SK-N-SH (cell line): ENCODE results near the gene DUSP9. TPM values are rescaled to one million over a fixed set of nuclear protein-coding genes. Genes with fewer than 3 reads are reported as not detected.

ENCODE experiments used
- CTCF ChIA-PET: fragments of 300-600, 350-600 bp; formaldehyde crosslinking; extraction: SDS; loops from one replicate; lab custom pipeline; 2021; lab: Yijun Ruan, JAX
- POLR2A ChIA-PET: fragments of 350-600 bp; sonication (Branson Sonifier 250); formaldehyde crosslinking; extraction: SDS; loops from one replicate; lab custom pipeline; 2020; ENCODE audit warnings: antibody characterized with exemption, inconsistent platforms; lab: Yijun Ruan, JAX
- DNase-seq: peaks from one replicate; pipeline ENCODE4 v3.0.0; 2012
- H2AFZ ChIP-seq: fragments of 200-600 bp; sonication (generic); 2 replicates; pipeline ENCODE4 v1.8.1; 2016; ENCODE audit warnings: antibody characterized with exemption, mild to moderate bottlenecking, low read depth
- H3F3A ChIP-seq: fragments of 200-600 bp; sonication (generic); replicated peaks from 2 replicates; pipeline ENCODE3; 2016; ENCODE audit warnings: antibody characterized with exemption, mild to moderate bottlenecking; ENCODE audit not compliant: insufficient read depth
- H3K27ac ChIP-seq, 2 experiments: fragments of 200-500 bp in 1 of 2; fragments of 200-600 bp in 1 of 2; sonication (Bioruptor generic) in 1 of 2; sonication (generic), shearing (Covaris generic) in 1 of 2; 2 replicates each; pipeline versions ENCODE4 v1.5.1 to v1.6.1; 2014 to 2016; ENCODE audit warnings: low read depth in 2 of 2, inconsistent platforms in 1 of 2, low read length in 1 of 2, mild to moderate bottlenecking in 1 of 2, mixed read lengths in 1 of 2
- H3K27me3 ChIP-seq: fragments of 200-600 bp; sonication (generic), shearing (Covaris generic); 2 replicates; pipeline ENCODE4 v1.6.1; 2016; ENCODE audit warnings: mixed run types; ENCODE audit not compliant: insufficient read depth
- H3K36me3 ChIP-seq, 2 experiments: fragments of 200-500 bp in 1 of 2; fragments of 200-600 bp in 1 of 2; sonication (Bioruptor generic) in 1 of 2; sonication (generic) in 1 of 2; replicated peaks in 1 of 2; 2 replicates each; pipeline versions ENCODE3 to v1.5.1; 2014 to 2016; ENCODE audit warnings: low read length in 1 of 2, mild to moderate bottlenecking in 1 of 2; ENCODE audit not compliant: insufficient read depth in 2 of 2, control insufficient read depth in 1 of 2
- H3K4me1 ChIP-seq, 2 experiments: fragments of 200-500 bp in 1 of 2; fragments of 200-600 bp in 1 of 2; sonication (Bioruptor generic) in 1 of 2; sonication (generic), shearing (Covaris generic) in 1 of 2; 2 replicates each; pipeline versions ENCODE4 v1.5.1 to v1.6.1; 2014 to 2016; ENCODE audit warnings: low read depth in 1 of 2, low read length in 1 of 2, mixed run types in 1 of 2; ENCODE audit not compliant: insufficient read depth in 2 of 2, control insufficient read depth in 1 of 2
- H3K4me2 ChIP-seq: fragments of 200-600 bp; sonication (generic), shearing (Covaris generic); 2 replicates; pipeline ENCODE4 v1.6.1; 2017; ENCODE audit warnings: mixed run types
- H3K4me3 ChIP-seq, 2 experiments: fragments of 200-500 bp in 1 of 2; fragments of 200-600 bp in 1 of 2; sonication (Bioruptor generic) in 1 of 2; sonication (generic), shearing (Covaris generic) in 1 of 2; 2 replicates each; pipeline versions ENCODE4 v1.5.1 to v1.8.1; 2014 to 2016; ENCODE audit warnings: low read depth in 2 of 2, inconsistent platforms in 1 of 2, low read length in 1 of 2, mild to moderate bottlenecking in 1 of 2, mixed read lengths in 1 of 2, moderate library complexity in 1 of 2
- H3K79me2 ChIP-seq: fragments of 200-600 bp; sonication (generic); 2 replicates; pipeline ENCODE4 v1.8.1; 2017; ENCODE audit warnings: mild to moderate bottlenecking; ENCODE audit not compliant: insufficient read depth
- H3K9ac ChIP-seq: fragments of 200-600 bp; sonication (generic); 2 replicates; pipeline ENCODE4 v1.6.1; 2017; ENCODE audit warnings: mixed run types
- H3K9me2 ChIP-seq: fragments of 200-600 bp; sonication (generic); 2 replicates; pipeline ENCODE4 v1.6.1; 2017; ENCODE audit warnings: mixed run types
- H3K9me3 ChIP-seq: fragments of 200-600 bp; sonication (generic); 2 replicates; pipeline ENCODE4 v1.6.1; 2017; ENCODE audit warnings: mixed run types, mild to moderate bottlenecking, moderate library complexity
- H4K20me1 ChIP-seq: fragments of 200-600 bp; sonication (generic); 2 replicates; pipeline ENCODE4 v1.6.1; 2017; ENCODE audit warnings: mild to moderate bottlenecking, mixed run types; ENCODE audit not compliant: insufficient read depth
- EP300 ChIP-seq, 2 experiments: IDR thresholded peaks; 2 replicates each; pipeline versions ENCODE4 v1.4.0 to v1.6.1; 2012; ENCODE audit warnings: borderline replicate concordance in 1 of 2, low read depth in 1 of 2, low read length in 1 of 2
- FOXJ3 ChIP-seq: sonication (generic); formaldehyde crosslinking; IDR thresholded peaks from 2 replicates; pipeline ENCODE4 v1.5.1; 2020; ENCODE audit warnings: mild to moderate bottlenecking, missing genetic modification reagents
- GABPA ChIP-seq: IDR thresholded peaks from 2 replicates; pipeline ENCODE4 v1.4.0; 2012; ENCODE audit warnings: low read depth, mild to moderate bottlenecking
- GATA2 ChIP-seq: sonication (generic); formaldehyde crosslinking; IDR thresholded peaks from 2 replicates; pipeline ENCODE4 v1.5.0; 2020; ENCODE audit warnings: mild to moderate bottlenecking, missing genetic modification reagents
- MAX ChIP-seq: IDR thresholded peaks from 2 replicates; pipeline ENCODE4 v1.4.0; 2012; ENCODE audit warnings: low read depth
- MEF2A ChIP-seq: IDR thresholded peaks from 2 replicates; pipeline ENCODE4 v1.4.0; 2012; ENCODE audit warnings: low read depth, borderline replicate concordance
- MXI1 ChIP-seq: IDR thresholded peaks from 2 replicates; pipeline ENCODE4 v1.6.1; 2012; ENCODE audit warnings: mild to moderate bottlenecking, low read depth, low read length, improper control_type of control experiment
- POLR2AphosphoS5 ChIP-seq: IDR thresholded peaks from 2 replicates; pipeline ENCODE4 v1.6.1; 2012; ENCODE audit warnings: low read depth, low read length
- RAD21 ChIP-seq: IDR thresholded peaks from 2 replicates; pipeline ENCODE4 v1.6.1; 2012; ENCODE audit warnings: mild to moderate bottlenecking, low read length
- RFX5 ChIP-seq: IDR thresholded peaks from 2 replicates; pipeline ENCODE4 v1.6.1; 2012; ENCODE audit warnings: mild to moderate bottlenecking, improper control_type of control experiment, low read length
- RXRA ChIP-seq: IDR thresholded peaks from 2 replicates; pipeline ENCODE4 v1.4.0; 2012; ENCODE audit warnings: low read depth, mild to moderate bottlenecking, borderline replicate concordance
- SIN3A ChIP-seq: IDR thresholded peaks from 2 replicates; pipeline ENCODE4 v1.6.1; 2012; ENCODE audit warnings: low read depth, mild to moderate bottlenecking, low read length, moderate library complexity, borderline replicate concordance
- SMC3 ChIP-seq: IDR thresholded peaks from 2 replicates; pipeline ENCODE4 v1.6.1; 2012; ENCODE audit warnings: low read depth, low read length, improper control_type of control experiment
- TCF12 ChIP-seq: IDR thresholded peaks from 2 replicates; pipeline ENCODE4 v1.4.0; 2012
- USF1 ChIP-seq: IDR thresholded peaks from 2 replicates; pipeline ENCODE4 v1.4.0; 2012; ENCODE audit warnings: low read depth, borderline replicate concordance
- YY1 ChIP-seq: IDR thresholded peaks from 2 replicates; pipeline ENCODE4 v1.4.0; 2012; ENCODE audit warnings: low read depth, mild to moderate bottlenecking
- ZBTB33 ChIP-seq: IDR thresholded peaks from 2 replicates; pipeline ENCODE4 v1.4.0; 2012; ENCODE audit warnings: low read depth, borderline replicate concordance
- WGBS: methylation state at CpG from one replicate; pipeline ENCODE4 v1.1.6; 2017; ENCODE audit warnings: low lambda C conversion rate; 5-methylcytosine and 5-hydroxymethylcytosine counted together
- polyA plus RNA-seq, 3 experiments: library from polyadenylated mRNA; depleted of rRNA; stranded (reverse); fragments of >200 nt; gene quantifications; 2 replicates each; pipeline ENCODE4 v1.2.3, GENCODE V29; 2012
- TF ChIP-seq, protein P1 (sequence below): fragments of 150-350 bp; IDR thresholded peaks from 2 replicates; pipeline ENCODE4 v1.6.1; 2017; ENCODE audit warnings: antibody characterized with exemption, low read length, low read depth, borderline replicate concordance
- TF ChIP-seq, protein P2 (sequence below): IDR thresholded peaks from 2 replicates; pipeline ENCODE4 v1.6.1; 2012; ENCODE audit warnings: mild to moderate bottlenecking, low read depth, low read length, moderate library complexity

Gene DUSP9
- polyA plus RNA-seq, 1 of the 3 experiments (the other 2 are of a cell fraction), result 0.05 TPM

DNA sequence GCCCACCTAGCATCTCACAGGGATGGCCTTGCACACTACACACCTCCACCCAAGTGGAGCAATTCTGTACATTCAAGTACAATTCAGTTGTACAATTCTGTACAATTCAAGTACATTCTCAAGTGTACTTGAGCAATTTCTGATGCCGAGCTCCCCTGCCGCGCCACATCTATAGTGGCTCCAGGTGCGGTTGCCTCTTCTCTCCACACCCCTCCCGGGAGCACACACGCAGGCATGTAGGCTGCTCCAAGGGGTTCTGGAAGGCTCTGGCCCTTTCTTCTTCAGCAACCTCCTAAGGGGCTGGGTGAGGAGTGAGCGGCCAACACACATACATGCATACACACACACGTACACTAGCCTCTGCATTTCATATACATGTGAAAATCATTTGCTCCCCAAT, 18.9 kb upstream of the DUSP9 start:
- 71% methylated on average over 6 of the region's 8 CpGs for WGBS
- Histone ChIP-seq H3K27ac (no peak overlapping the region), H3K4me2 (no peak overlapping the region), H3K4me1 (no peaks in the 10 kb centered on the region; a peak in 1 of 4 replicates), H3K9me3 (peaks cover 7% of the 10 kb centered on the region; the same call in 1 of the 2 replicates), H3K4me3 (no peak overlapping the region), H4K20me1 (no peaks in the 10 kb centered on the region), H2AFZ (no peak overlapping the region), H3F3A (no peaks in the 10 kb centered on the region), H3K27me3 (peaks cover 54% of the 10 kb centered on the region), H3K9ac (no peak overlapping the region), H3K9me2 (no peaks in the 10 kb centered on the region), H3K79me2 (no peaks in the 10 kb centered on the region), H3K36me3 (no peaks in the 10 kb centered on the region)
- ChIA-PET POLR2A (no interaction called here), CTCF (interaction anchor here (1.2 kb wide), 1 partner anchor 18 kb away, joined by 3 read pairs; no protein-coding TSS in a partner anchor)
- TF ChIP-seq FOXJ3 (CRISPR knock-in tag) (no peak), SMC3 (no peak), EP300 (IDR thresholded peaks at IDR 0.05; ENCODE audit: borderline replicate concordance in 1 of 2, low read depth in 1 of 2, low read length in 1 of 2) (no peak), GATA2 (no peak), RXRA (no peak)
- TF ChIP-seq, protein P1, sequence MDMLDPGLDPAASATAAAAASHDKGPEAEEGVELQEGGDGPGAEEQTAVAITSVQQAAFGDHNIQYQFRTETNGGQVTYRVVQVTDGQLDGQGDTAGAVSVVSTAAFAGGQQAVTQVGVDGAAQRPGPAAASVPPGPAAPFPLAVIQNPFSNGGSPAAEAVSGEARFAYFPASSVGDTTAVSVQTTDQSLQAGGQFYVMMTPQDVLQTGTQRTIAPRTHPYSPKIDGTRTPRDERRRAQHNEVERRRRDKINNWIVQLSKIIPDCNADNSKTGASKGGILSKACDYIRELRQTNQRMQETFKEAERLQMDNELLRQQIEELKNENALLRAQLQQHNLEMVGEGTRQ, result no peak
- no peak for DNase-seq

DNA sequence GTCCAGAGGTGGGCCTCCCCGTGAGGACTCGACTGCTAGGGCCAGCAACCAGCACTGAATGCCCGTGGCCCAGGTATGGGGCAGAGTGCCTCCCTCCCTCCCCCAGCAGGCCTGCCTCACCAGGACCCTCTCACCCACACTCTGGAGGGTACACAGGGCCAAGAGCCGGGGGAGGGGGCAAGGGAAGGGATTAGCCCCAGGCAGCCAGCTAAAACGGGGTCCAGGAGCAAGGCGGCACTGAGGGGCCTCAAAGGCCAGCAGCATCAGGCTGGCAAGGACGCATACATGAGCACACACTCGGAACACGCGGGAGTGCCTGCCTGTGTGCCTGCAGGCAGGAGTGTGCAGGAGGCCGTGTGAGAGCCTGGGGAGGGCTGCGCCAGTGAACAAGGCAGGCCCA, 18.3 kb upstream of the DUSP9 start:
- no peaks in the 10 kb centered on the region for H3K79me2 ChIP-seq
- TF ChIP-seq GABPA (no peak), FOXJ3 (CRISPR knock-in tag) (no peak), MXI1 (no peak), RFX5 (no peak), TCF12 (no peak), SIN3A (no peak), ZBTB33 (no peak), USF1 (no peak), POLR2AphosphoS5 (no peak), MEF2A (no peak), YY1 (no peak), RAD21 (no peak), GATA2 (no peak), MAX (no peak)
- TF ChIP-seq, protein P1, result no peak
- TF ChIP-seq, protein P2, sequence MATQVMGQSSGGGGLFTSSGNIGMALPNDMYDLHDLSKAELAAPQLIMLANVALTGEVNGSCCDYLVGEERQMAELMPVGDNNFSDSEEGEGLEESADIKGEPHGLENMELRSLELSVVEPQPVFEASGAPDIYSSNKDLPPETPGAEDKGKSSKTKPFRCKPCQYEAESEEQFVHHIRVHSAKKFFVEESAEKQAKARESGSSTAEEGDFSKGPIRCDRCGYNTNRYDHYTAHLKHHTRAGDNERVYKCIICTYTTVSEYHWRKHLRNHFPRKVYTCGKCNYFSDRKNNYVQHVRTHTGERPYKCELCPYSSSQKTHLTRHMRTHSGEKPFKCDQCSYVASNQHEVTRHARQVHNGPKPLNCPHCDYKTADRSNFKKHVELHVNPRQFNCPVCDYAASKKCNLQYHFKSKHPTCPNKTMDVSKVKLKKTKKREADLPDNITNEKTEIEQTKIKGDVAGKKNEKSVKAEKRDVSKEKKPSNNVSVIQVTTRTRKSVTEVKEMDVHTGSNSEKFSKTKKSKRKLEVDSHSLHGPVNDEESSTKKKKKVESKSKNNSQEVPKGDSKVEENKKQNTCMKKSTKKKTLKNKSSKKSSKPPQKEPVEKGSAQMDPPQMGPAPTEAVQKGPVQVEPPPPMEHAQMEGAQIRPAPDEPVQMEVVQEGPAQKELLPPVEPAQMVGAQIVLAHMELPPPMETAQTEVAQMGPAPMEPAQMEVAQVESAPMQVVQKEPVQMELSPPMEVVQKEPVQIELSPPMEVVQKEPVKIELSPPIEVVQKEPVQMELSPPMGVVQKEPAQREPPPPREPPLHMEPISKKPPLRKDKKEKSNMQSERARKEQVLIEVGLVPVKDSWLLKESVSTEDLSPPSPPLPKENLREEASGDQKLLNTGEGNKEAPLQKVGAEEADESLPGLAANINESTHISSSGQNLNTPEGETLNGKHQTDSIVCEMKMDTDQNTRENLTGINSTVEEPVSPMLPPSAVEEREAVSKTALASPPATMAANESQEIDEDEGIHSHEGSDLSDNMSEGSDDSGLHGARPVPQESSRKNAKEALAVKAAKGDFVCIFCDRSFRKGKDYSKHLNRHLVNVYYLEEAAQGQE, result no peak
- no peak overlapping the region for H3K4me3 ChIP-seq
- ChIA-PET POLR2A (no interaction called here), CTCF (interaction anchor here (1.2 kb wide), 1 partner anchor 18 kb away, joined by 3 read pairs; no protein-coding TSS in a partner anchor)
- H3K27ac ChIP-seq, result no peak overlapping the region
- H3K4me2 ChIP-seq, result no peak overlapping the region
- H3K9me3 ChIP-seq, result peaks cover 7% of the 10 kb centered on the region; the same call in 1 of the 2 replicates
- H3K9me2 ChIP-seq, result no peaks in the 10 kb centered on the region
- WGBS, result no CpG with 5 or more reads among the region's 12 CpGs
- H3K36me3 ChIP-seq, result no peaks in the 10 kb centered on the region
- H4K20me1 ChIP-seq, result no peaks in the 10 kb centered on the region
- H3K27me3 ChIP-seq, result peaks cover 49% of the 10 kb centered on the region
- peak; percentile 16 for DNase-seq
- H3K9ac ChIP-seq, result no peak overlapping the region
- H3K4me1 ChIP-seq, result no peaks in the 10 kb centered on the region; a peak in 1 of 4 replicates
- H3F3A ChIP-seq, result no peaks in the 10 kb centered on the region
- H2AFZ ChIP-seq, result no peak overlapping the region
